Fibroblast of lung (primary cell): ENCODE measurements around the gene TXNDC5.
"Not testable (repeated sequence)": the region's sequence is repeated elsewhere in the genome, so short reads cannot be mapped to it uniquely, and the experiment has no call there.

Experiments
- CTCF ChIP-seq, 2 donors: IDR thresholded peaks in 1 of 2; conservative IDR thresholded peaks in 1 of 2; 1 replicate in 1 of 2; 2 replicates in 1 of 2; pipeline ENCODE4 v1.5.1; 2011 to 2012; ENCODE audit warnings: low read length in 2 of 2, control low read depth in 1 of 2, inconsistent platforms in 1 of 2, low read depth in 1 of 2, mild to moderate bottlenecking in 1 of 2
- EZH2 ChIP-seq: IDR thresholded peaks from 2 replicates; pipeline ENCODE4 v1.5.1; 2012; ENCODE audit warnings: low read length, control low read depth, mild to moderate bottlenecking; ENCODE audit errors: missing control alignments

DNA sequence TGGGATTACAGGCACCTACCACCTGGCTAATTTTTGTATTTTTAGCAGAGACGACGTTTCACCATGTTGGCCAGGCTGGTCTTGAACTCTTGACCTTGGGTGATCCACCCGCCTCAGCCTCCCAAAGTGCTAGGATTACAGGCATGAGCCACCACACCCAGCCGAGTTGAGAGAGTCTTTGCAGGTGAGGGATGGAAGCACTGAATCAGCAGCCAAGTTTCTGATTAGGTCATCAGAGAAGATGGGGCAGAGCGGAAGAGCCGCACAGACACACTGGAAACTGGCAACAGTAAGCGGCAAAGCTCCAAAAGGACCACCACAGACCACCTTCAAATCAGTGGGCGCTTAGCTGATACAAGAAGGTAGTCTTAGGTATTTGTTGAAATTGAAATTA is 12.4 kb downstream of the TXNDC5 start:
- TF ChIP-seq CTCF (conservative IDR thresholded peaks at IDR 0.05 in 1 of 2, IDR thresholded peaks at IDR 0.05 in 1 of 2; ENCODE audit: low read depth in 1 of 2, low read length in 2 of 2); EZH2: not testable (repeated sequence)
